SK-N-SH (cell line): ENCODE data around the gene IPO4. TPM values are rescaled to one million over a fixed set of nuclear protein-coding genes. Genes with fewer than 3 reads are reported as not detected.

Experiments
- CTCF ChIA-PET: fragments of 300-600, 350-600 bp; formaldehyde crosslinking; extraction: SDS; loops from one replicate; lab custom pipeline; 2021; lab: Yijun Ruan, JAX
- POLR2A ChIA-PET: fragments of 350-600 bp; sonication (Branson Sonifier 250); formaldehyde crosslinking; extraction: SDS; loops from one replicate; lab custom pipeline; 2020; ENCODE audit warnings: antibody characterized with exemption, inconsistent platforms; lab: Yijun Ruan, JAX
- DNase-seq: peaks from one replicate; pipeline ENCODE4 v3.0.0; 2012
- H2AFZ ChIP-seq: fragments of 200-600 bp; sonication (generic); 2 replicates; pipeline ENCODE4 v1.8.1; 2016; ENCODE audit warnings: antibody characterized with exemption, mild to moderate bottlenecking, low read depth
- H3F3A ChIP-seq: fragments of 200-600 bp; sonication (generic); replicated peaks from 2 replicates; pipeline ENCODE3; 2016; ENCODE audit warnings: antibody characterized with exemption, mild to moderate bottlenecking; ENCODE audit not compliant: insufficient read depth
- H3K27ac ChIP-seq, 2 experiments: fragments of 200-500 bp in 1 of 2; fragments of 200-600 bp in 1 of 2; sonication (Bioruptor generic) in 1 of 2; sonication (generic), shearing (Covaris generic) in 1 of 2; 2 replicates each; pipeline versions ENCODE4 v1.5.1 to v1.6.1; 2014 to 2016; ENCODE audit warnings: low read depth in 2 of 2, inconsistent platforms in 1 of 2, low read length in 1 of 2, mild to moderate bottlenecking in 1 of 2, mixed read lengths in 1 of 2
- H3K27me3 ChIP-seq: fragments of 200-600 bp; sonication (generic), shearing (Covaris generic); 2 replicates; pipeline ENCODE4 v1.6.1; 2016; ENCODE audit warnings: mixed run types; ENCODE audit not compliant: insufficient read depth
- H3K36me3 ChIP-seq, 2 experiments: fragments of 200-500 bp in 1 of 2; fragments of 200-600 bp in 1 of 2; sonication (Bioruptor generic) in 1 of 2; sonication (generic) in 1 of 2; replicated peaks in 1 of 2; 2 replicates each; pipeline versions ENCODE3 to v1.5.1; 2014 to 2016; ENCODE audit warnings: low read length in 1 of 2, mild to moderate bottlenecking in 1 of 2; ENCODE audit not compliant: insufficient read depth in 2 of 2, control insufficient read depth in 1 of 2
- H3K4me1 ChIP-seq, 2 experiments: fragments of 200-500 bp in 1 of 2; fragments of 200-600 bp in 1 of 2; sonication (Bioruptor generic) in 1 of 2; sonication (generic), shearing (Covaris generic) in 1 of 2; 2 replicates each; pipeline versions ENCODE4 v1.5.1 to v1.6.1; 2014 to 2016; ENCODE audit warnings: low read depth in 1 of 2, low read length in 1 of 2, mixed run types in 1 of 2; ENCODE audit not compliant: insufficient read depth in 2 of 2, control insufficient read depth in 1 of 2
- H3K4me2 ChIP-seq: fragments of 200-600 bp; sonication (generic), shearing (Covaris generic); 2 replicates; pipeline ENCODE4 v1.6.1; 2017; ENCODE audit warnings: mixed run types
- H3K4me3 ChIP-seq, 2 experiments: fragments of 200-500 bp in 1 of 2; fragments of 200-600 bp in 1 of 2; sonication (Bioruptor generic) in 1 of 2; sonication (generic), shearing (Covaris generic) in 1 of 2; 2 replicates each; pipeline versions ENCODE4 v1.5.1 to v1.8.1; 2014 to 2016; ENCODE audit warnings: low read depth in 2 of 2, inconsistent platforms in 1 of 2, low read length in 1 of 2, mild to moderate bottlenecking in 1 of 2, mixed read lengths in 1 of 2, moderate library complexity in 1 of 2
- H3K79me2 ChIP-seq: fragments of 200-600 bp; sonication (generic); 2 replicates; pipeline ENCODE4 v1.8.1; 2017; ENCODE audit warnings: mild to moderate bottlenecking; ENCODE audit not compliant: insufficient read depth
- H3K9ac ChIP-seq: fragments of 200-600 bp; sonication (generic); 2 replicates; pipeline ENCODE4 v1.6.1; 2017; ENCODE audit warnings: mixed run types
- H3K9me2 ChIP-seq: fragments of 200-600 bp; sonication (generic); 2 replicates; pipeline ENCODE4 v1.6.1; 2017; ENCODE audit warnings: mixed run types
- H3K9me3 ChIP-seq: fragments of 200-600 bp; sonication (generic); 2 replicates; pipeline ENCODE4 v1.6.1; 2017; ENCODE audit warnings: mixed run types, mild to moderate bottlenecking, moderate library complexity
- H4K20me1 ChIP-seq: fragments of 200-600 bp; sonication (generic); 2 replicates; pipeline ENCODE4 v1.6.1; 2017; ENCODE audit warnings: mild to moderate bottlenecking, mixed run types; ENCODE audit not compliant: insufficient read depth
- CHD2 ChIP-seq: fragments of 150-350 bp; IDR thresholded peaks from 2 replicates; pipeline ENCODE4 v1.6.1; 2018; ENCODE audit warnings: low read length; ENCODE audit not compliant: partially characterized antibody
- ELF1 ChIP-seq: IDR thresholded peaks from 2 replicates; pipeline ENCODE4 v1.4.0; 2012
- EP300 ChIP-seq, 2 experiments: IDR thresholded peaks; 2 replicates each; pipeline versions ENCODE4 v1.4.0 to v1.6.1; 2012; ENCODE audit warnings: borderline replicate concordance in 1 of 2, low read depth in 1 of 2, low read length in 1 of 2
- FOSL2 ChIP-seq: IDR thresholded peaks from 2 replicates; pipeline ENCODE4 v1.4.0; 2012; ENCODE audit warnings: low read depth, mild to moderate bottlenecking, moderate library complexity, borderline replicate concordance
- GATA2 ChIP-seq: sonication (generic); formaldehyde crosslinking; IDR thresholded peaks from 2 replicates; pipeline ENCODE4 v1.5.0; 2020; ENCODE audit warnings: mild to moderate bottlenecking, missing genetic modification reagents
- IRF3 ChIP-seq: fragments of 150-350 bp; IDR thresholded peaks from 2 replicates; pipeline ENCODE4 v1.6.1; 2016; ENCODE audit warnings: mild to moderate bottlenecking, low read depth, low read length
- JUND ChIP-seq: IDR thresholded peaks from 2 replicates; pipeline ENCODE4 v1.4.0; 2012
- MAX ChIP-seq: IDR thresholded peaks from 2 replicates; pipeline ENCODE4 v1.4.0; 2012; ENCODE audit warnings: low read depth
- MEF2A ChIP-seq: IDR thresholded peaks from 2 replicates; pipeline ENCODE4 v1.4.0; 2012; ENCODE audit warnings: low read depth, borderline replicate concordance
- NRF1 ChIP-seq: IDR thresholded peaks from 2 replicates; pipeline ENCODE4 v1.6.1; 2012; ENCODE audit warnings: low read depth, mild to moderate bottlenecking, low read length
- POLR2AphosphoS5 ChIP-seq: IDR thresholded peaks from 2 replicates; pipeline ENCODE4 v1.6.1; 2012; ENCODE audit warnings: low read depth, low read length
- RCOR1 ChIP-seq: fragments of 150-350 bp; IDR thresholded peaks from 2 replicates; pipeline ENCODE4 v1.6.1; 2017; ENCODE audit warnings: antibody characterized with exemption, low read length
- REST ChIP-seq: IDR thresholded peaks from 2 replicates; pipeline ENCODE4 v1.6.1; 2012; ENCODE audit warnings: mild to moderate bottlenecking, low read depth, low read length, moderate library complexity
- RFX5 ChIP-seq: IDR thresholded peaks from 2 replicates; pipeline ENCODE4 v1.6.1; 2012; ENCODE audit warnings: mild to moderate bottlenecking, improper control_type of control experiment, low read length
- RXRA ChIP-seq: IDR thresholded peaks from 2 replicates; pipeline ENCODE4 v1.4.0; 2012; ENCODE audit warnings: low read depth, mild to moderate bottlenecking, borderline replicate concordance
- SMC3 ChIP-seq: IDR thresholded peaks from 2 replicates; pipeline ENCODE4 v1.6.1; 2012; ENCODE audit warnings: low read depth, low read length, improper control_type of control experiment
- TCF12 ChIP-seq: IDR thresholded peaks from 2 replicates; pipeline ENCODE4 v1.4.0; 2012
- TEAD4 ChIP-seq: IDR thresholded peaks from 2 replicates; pipeline ENCODE4 v1.4.0; 2012; ENCODE audit warnings: mild to moderate bottlenecking, borderline replicate concordance; ENCODE audit not compliant: insufficient read depth
- WGBS: methylation state at CpG from one replicate; pipeline ENCODE4 v1.1.6; 2017; ENCODE audit warnings: low lambda C conversion rate; 5-methylcytosine and 5-hydroxymethylcytosine counted together
- polyA plus RNA-seq, 3 experiments: library from polyadenylated mRNA; depleted of rRNA; stranded (reverse); fragments of >200 nt; gene quantifications; 2 replicates each; pipeline ENCODE4 v1.2.3, GENCODE V29; 2012

IPO4 gene
- polyA plus RNA-seq, 1 of the 3 experiments (the other 2 are of a cell fraction), result 61.3 TPM

- no peak for DNase-seq
Observed at GRCh38 chr14:24184104-24184970, 4.3 kb downstream of the IPO4 start.

More at GRCh38 chr14:24184104-24184970, 4.3 kb downstream of the IPO4 start:
- H3K36me3 ChIP-seq, result peaks cover 21 to 78% of the 10 kb centered on the region in 2 experiments
- CTCF ChIA-PET, result interaction anchor here (0.7 to 3.8 kb wide), 3 partner anchors 12 to 247 kb away, joined by 3 to 16 read pairs (median 4); partner anchors contain the start of gene IRF9
- H3K9ac ChIP-seq, result no peak overlapping the region
- no peak overlapping the region for H2AFZ ChIP-seq
- H4K20me1 ChIP-seq, result no peaks in the 10 kb centered on the region
- no peaks in the 10 kb centered on the region for H3K27me3 ChIP-seq
- WGBS, result 87% methylated on average over 10 of the region's 19 CpGs
- H3K4me3 ChIP-seq, result no peak overlapping the region
- H3K9me2 ChIP-seq, result no peaks in the 10 kb centered on the region
- H3K79me2 ChIP-seq, result peaks cover 19% of the 10 kb centered on the region
- TF ChIP-seq CHD2, result no peak
- no peak for TF ChIP-seq RCOR1
- TF ChIP-seq EP300 (IDR thresholded peaks at IDR 0.05; ENCODE audit: borderline replicate concordance in 1 of 2, low read depth in 1 of 2, low read length in 1 of 2), result no peak
- TF ChIP-seq SMC3, result no peak
- no peak for TF ChIP-seq TEAD4
- TF ChIP-seq RFX5, result no peak
- TF ChIP-seq POLR2AphosphoS5, result no peak
- TF ChIP-seq JUND, result no peak
- TF ChIP-seq FOSL2, result no peak
- TF ChIP-seq ELF1, result no peak
- no peak for TF ChIP-seq TCF12
- TF ChIP-seq RXRA, result no peak
- TF ChIP-seq REST, result no peak
- no peak for TF ChIP-seq MEF2A
- no peak for TF ChIP-seq NRF1
- no peak for TF ChIP-seq MAX
- TF ChIP-seq IRF3, result no peak
- no peak for TF ChIP-seq GATA2 (CRISPR knock-in tag)
- H3K9me3 ChIP-seq, result no peaks in the 10 kb centered on the region
- no peak overlapping the region for H3K27ac ChIP-seq
- H3K4me1 ChIP-seq, result peaks cover 9 to 18% of the 10 kb centered on the region in 2 experiments
- H3F3A ChIP-seq, result peaks cover 16% of the 10 kb centered on the region
- POLR2A ChIA-PET, result interaction anchor here (1.4 to 1.7 kb wide), 2 partner anchors 11 to 12 kb away, joined by 4 read pairs; partner anchors contain the start of genes REC8 and TM9SF1
- H3K4me2 ChIP-seq, result no peak overlapping the region
